HepG2 (cell line): ENCODE measurements around the gene HNRNPAB.

Experiments used
- CTCF ChIP-seq: sonication (generic); formaldehyde crosslinking; IDR thresholded peaks from 2 replicates; pipeline ENCODE4 v1.5.0; 2020; ENCODE audit warnings: mild to moderate bottlenecking, missing genetic modification reagents, moderate library complexity
- FOXM1 ChIP-seq: sonication (generic); formaldehyde crosslinking; IDR thresholded peaks from 2 replicates; pipeline ENCODE4 v1.5.0; 2020; ENCODE audit warnings: missing genetic modification reagents
- JUND ChIP-seq: sonication (generic); formaldehyde crosslinking; IDR thresholded peaks from 2 replicates; pipeline ENCODE4 v1.8.0; 2022; ENCODE audit warnings: mild to moderate bottlenecking, missing genetic modification reagents
- KDM3A ChIP-seq: IDR thresholded peaks from 2 replicates; pipeline ENCODE4 v1.6.1; 2018; ENCODE audit warnings: low read depth, missing compliant biosample characterization
- MYC ChIP-seq: sonication (generic); formaldehyde crosslinking; IDR thresholded peaks from 2 replicates; pipeline ENCODE4 v1.9.0; 2021; ENCODE audit warnings: missing genetic modification reagents, borderline replicate concordance
- PHF21A ChIP-seq: sonication (generic); formaldehyde crosslinking; IDR thresholded peaks from 2 replicates; pipeline ENCODE4 v1.5.0; 2020; ENCODE audit warnings: mild to moderate bottlenecking, missing genetic modification reagents
- POLR2AphosphoS5 ChIP-seq: IDR thresholded peaks from 2 replicates; pipeline ENCODE4 v1.6.1; 2012; ENCODE audit warnings: low read depth, low read length
- PRDM10 ChIP-seq: sonication (generic); formaldehyde crosslinking; IDR thresholded peaks from 2 replicates; pipeline ENCODE4 v1.4.0; 2020; ENCODE audit warnings: low read depth, missing genetic modification reagents
- RFX5 ChIP-seq: IDR thresholded peaks from 2 replicates; pipeline ENCODE4 v1.6.1; 2011; ENCODE audit warnings: low read depth, low read length, improper control_type of control experiment
- XRCC5 ChIP-seq: fragments of 200-400 bp; formaldehyde crosslinking; optimal IDR thresholded peaks from 2 replicates; pipeline ENCODE3; 2017; ENCODE audit warnings: mild to moderate bottlenecking, low read length
- ZBTB7A ChIP-seq: sonication (generic); formaldehyde crosslinking; IDR thresholded peaks from 2 replicates; pipeline ENCODE4 v1.8.0; 2022; ENCODE audit warnings: mild to moderate bottlenecking, missing genetic modification reagents
- TF ChIP-seq, protein P1 (sequence below): sonication (generic); formaldehyde crosslinking; IDR thresholded peaks from 2 replicates; pipeline ENCODE4 v1.4.0; 2020; ENCODE audit warnings: low read depth, mild to moderate bottlenecking, missing genetic modification reagents

GRCh38 chr5:178213748-178214151 is 9.4 kb downstream of the HNRNPAB start:
- TF ChIP-seq ZBTB7A (CRISPR knock-in tag) (no peak), JUND (CRISPR knock-in tag) (no peak), KDM3A (CRISPR knock-in tag) (no peak), PRDM10 (CRISPR knock-in tag) (no peak), RFX5 (no peak), XRCC5 (no peak), PHF21A (CRISPR knock-in tag) (no peak), FOXM1 (CRISPR knock-in tag) (no peak), MYC (CRISPR knock-in tag) (no peak), POLR2AphosphoS5 (no peak), CTCF (CRISPR knock-in tag) (no peak)
- TF ChIP-seq, protein P1, sequence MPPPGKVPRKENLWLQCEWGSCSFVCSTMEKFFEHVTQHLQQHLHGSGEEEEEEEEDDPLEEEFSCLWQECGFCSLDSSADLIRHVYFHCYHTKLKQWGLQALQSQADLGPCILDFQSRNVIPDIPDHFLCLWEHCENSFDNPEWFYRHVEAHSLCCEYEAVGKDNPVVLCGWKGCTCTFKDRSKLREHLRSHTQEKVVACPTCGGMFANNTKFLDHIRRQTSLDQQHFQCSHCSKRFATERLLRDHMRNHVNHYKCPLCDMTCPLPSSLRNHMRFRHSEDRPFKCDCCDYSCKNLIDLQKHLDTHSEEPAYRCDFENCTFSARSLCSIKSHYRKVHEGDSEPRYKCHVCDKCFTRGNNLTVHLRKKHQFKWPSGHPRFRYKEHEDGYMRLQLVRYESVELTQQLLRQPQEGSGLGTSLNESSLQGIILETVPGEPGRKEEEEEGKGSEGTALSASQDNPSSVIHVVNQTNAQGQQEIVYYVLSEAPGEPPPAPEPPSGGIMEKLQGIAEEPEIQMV (CRISPR knock-in tag) = no peak
